Heart right ventricle (tissue), 16 donors: ENCODE data around the gene HCLS1. TPM values are rescaled to one million over a fixed set of nuclear protein-coding genes. Genes with fewer than 3 reads are reported as not detected.
"Not testable (repeated sequence)": the region's sequence is repeated elsewhere in the genome, so short reads cannot be mapped to it uniquely, and the experiment has no call there.

ENCODE experiments used
- ATAC-seq, 8 donors: fragments of 200-7000 bp; cut with Tn5 transposase; one replicate each; pipeline ENCODE4 v1.9.1; 2020; ENCODE audit warnings: mild to moderate bottlenecking in 8 of 8, moderate library complexity in 8 of 8, moderate number of reproducible peaks in 1 of 8
- DNase-seq, 2 donors: peaks; one replicate each; pipeline ENCODE4 v3.0.0-alpha.2; 2020
- H3K27ac ChIP-seq, 10 donors: fragments of 200-600 bp; sonication (generic) in 2 of 10; one replicate each; pipeline versions ENCODE4 v1.5.0 to v1.8.0; 2020 to 2022; ENCODE audit warnings: mild to moderate bottlenecking in 3 of 10
- H3K27me3 ChIP-seq, 7 donors: fragments of 200-600 bp; one replicate each; pipeline ENCODE4 v1.8.0; 2021 to 2022; ENCODE audit warnings: mild to moderate bottlenecking in 2 of 7
- H3K36me3 ChIP-seq, 9 donors: fragments of 200-600 bp; sonication (generic) in 1 of 9; one replicate each; pipeline versions ENCODE4 v1.5.0 to v1.8.0; 2020 to 2022; ENCODE audit warnings: mild to moderate bottlenecking in 2 of 9
- H3K4me1 ChIP-seq, 9 donors: fragments of 200-600 bp; sonication (generic) in 1 of 9; one replicate each; pipeline versions ENCODE4 v1.5.0 to v1.8.0; 2020 to 2022; ENCODE audit warnings: mild to moderate bottlenecking in 4 of 9
- H3K4me3 ChIP-seq, 10 donors: fragments of 200-600 bp; sonication (generic) in 2 of 10; one replicate each; pipeline versions ENCODE4 v1.5.0 to v1.8.0; 2020 to 2022; ENCODE audit warnings: mild to moderate bottlenecking in 7 of 10, moderate library complexity in 2 of 10
- H3K9me3 ChIP-seq, 11 donors: fragments of 200-600 bp in 10 of 11; sonication (generic) in 2 of 11; one replicate each; pipeline versions ENCODE4 v1.5.0 to v1.8.0; 2013 to 2022; ENCODE audit warnings: mild to moderate bottlenecking in 2 of 11, control low read depth in 1 of 11, moderate library complexity in 1 of 11
- CTCF ChIP-seq, 9 donors: fragments of 200-600 bp; sonication (generic) in 2 of 9; IDR thresholded peaks; one replicate each; pipeline versions ENCODE4 v1.5.0 to v1.8.0; 2021 to 2022; ENCODE audit warnings: antibody characterized with exemption in 9 of 9, mild to moderate bottlenecking in 5 of 9, moderate library complexity in 1 of 9
- WGBS, 2 donors: extraction: QIAGEN DNeasy Blood & Tissue Kit; methylation state at CpG; one replicate each; pipeline ENCODE4 v1.1.7; 2013; ENCODE audit warnings: inconsistent platforms in 1 of 2; 5-methylcytosine and 5-hydroxymethylcytosine counted together
- intact Hi-C, 10 donors: fragments of 100-400 bp; cut with DNase I; formaldehyde crosslinking; loops; one replicate each; pipeline versions ENCODE4 v1.11.1 to v1.14.2; 2022
- polyA plus RNA-seq, 2 donors: library from polyadenylated mRNA; stranded (reverse); fragments of 200-250 nt; gene quantifications; one replicate each; pipeline ENCODE4 v1.2.3, GENCODE V29; 2013
- total RNA-seq, 10 donors: library from RNA; stranded (reverse); fragmentation: NEBNext Ultra II Directional in 3 of 10; extraction: Animal tissue kit (Norgen Biotek cat#: 25700) in 3 of 10; gene quantifications; one replicate each; pipeline versions ENCODE4 v1.2.1 to v1.2.4, GENCODE V29; 2021 to 2023
- donor health status: Arrhythmogenic right ventricular cardiomyopathy.
- donor health status: ischemic (EF 13 %, LVEDD 7.1; RV severe dilation, severe dysfunction).
- donor health status: healthy with polysubstance abuse.
- donor health status: DM: no; HTN: yes; CAD: no.
- donor health status: DM: no; HTN: no; CAD: no.
- donor health status: ischemic (EF 25% LVEDD 6.9; RV normal size, moderate dysfunction).
- donor health status: ischemic (EF 25% LVEDD 5.7; RV mildly dilated, moderate dysfunction).
- donor health status: healthy.
- donor health status: DM: yes; HTN: yes; CAD: no.
- donor health status: Ischemic cardiomyopathy.
- donor health status: ischemic (EF 35%, LVEDD 5.7; RV mildly dilated, moderate dysfunction).
- donor health status: nonischemic (EF 11% LVEDD 7.7; RV severe dilation, severe dysfunction).
- donor health status: DM: yes; HTN: yes; CAD: no.
- donor health status: PGD.
- donor health status: ischemic (EF 29% LVEDD 5.4; RV normal size, mild dysfunction).
- donor health status: nonischemic (EF 23%, LVEDD 6.1; RV moderate dilation, normal function).

HCLS1 gene
- total and polyA plus RNA-seq, 12 donors = 5.0 to 40.7 (median 10.4) TPM

DNA sequence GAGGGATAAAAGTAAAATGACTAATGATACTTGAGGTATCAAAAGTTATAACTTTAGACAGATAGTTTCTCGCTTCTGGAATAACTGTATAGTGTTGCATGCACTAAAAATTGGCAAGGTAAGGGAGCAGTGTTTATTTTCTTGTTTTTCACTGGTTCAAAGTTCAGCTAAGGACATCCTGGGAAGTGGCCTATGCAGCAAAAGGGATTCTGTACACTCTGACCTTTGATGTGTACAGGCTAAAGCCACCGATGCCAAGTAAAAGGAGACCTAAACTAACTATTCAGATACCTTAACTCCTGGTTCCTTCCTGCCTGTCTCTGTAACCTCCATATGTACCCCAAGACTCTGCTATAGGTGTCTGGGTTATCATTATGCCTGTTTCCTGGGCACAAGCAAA, 65.9 kb downstream of the HCLS1 start:
- peaks cover 0 to 52% (median 4%) of the 10 kb centered on the region in 9 donors for H3K4me1 ChIP-seq
- no peak for ATAC-seq

GRCh38 chr3:121593806-121594205, 66.9 kb downstream of the HCLS1 start:
- Histone ChIP-seq H3K27ac (peak overlapping the region; percentile 67 to 91 (median 84)), H3K4me3 (peak overlapping the region; percentile 18 to 57 (median 47)), H3K4me1 (peaks cover 0 to 50% (median 4%) of the 10 kb centered on the region in 9 donors)
- intact Hi-C loops = loop anchor here in 2 of 10 donors (5.0 to 10.0 kb wide), 2 partner anchors 51 to 53 kb away; no protein-coding TSS in a partner anchor
- not testable (repeated sequence) for DNase-seq, H3K27me3 ChIP-seq, H3K36me3 ChIP-seq, H3K9me3 ChIP-seq
- WGBS, 2 donors = 61 to 73% methylated on average over 4 of the region's 4 CpGs
- peak in 2 of 8 donors; percentile 14 to 16 for ATAC-seq

More for the DNA sequence above, 65.9 kb downstream of the HCLS1 start:
- TF ChIP-seq CTCF (IDR thresholded peaks at IDR 0.05) = no peak
- DNase-seq = no peak
- WGBS, 2 donors = 41 to 47% methylated on average over 2 of the region's 2 CpGs
- Histone ChIP-seq H3K36me3 (no peaks in the 10 kb centered on the region), H3K27ac (peak overlapping the region; percentile 14 to 91 (median 84)), H3K9me3 (no peaks in the 10 kb centered on the region), H3K27me3 (no peaks in the 10 kb centered on the region), H3K4me3 (peak overlapping the region; percentile 18 to 57 (median 47))
- intact Hi-C loops = loop anchor here in 2 of 10 donors (5.0 to 10.0 kb wide), 2 partner anchors 50 to 52 kb away; no protein-coding TSS in a partner anchor

DNA sequence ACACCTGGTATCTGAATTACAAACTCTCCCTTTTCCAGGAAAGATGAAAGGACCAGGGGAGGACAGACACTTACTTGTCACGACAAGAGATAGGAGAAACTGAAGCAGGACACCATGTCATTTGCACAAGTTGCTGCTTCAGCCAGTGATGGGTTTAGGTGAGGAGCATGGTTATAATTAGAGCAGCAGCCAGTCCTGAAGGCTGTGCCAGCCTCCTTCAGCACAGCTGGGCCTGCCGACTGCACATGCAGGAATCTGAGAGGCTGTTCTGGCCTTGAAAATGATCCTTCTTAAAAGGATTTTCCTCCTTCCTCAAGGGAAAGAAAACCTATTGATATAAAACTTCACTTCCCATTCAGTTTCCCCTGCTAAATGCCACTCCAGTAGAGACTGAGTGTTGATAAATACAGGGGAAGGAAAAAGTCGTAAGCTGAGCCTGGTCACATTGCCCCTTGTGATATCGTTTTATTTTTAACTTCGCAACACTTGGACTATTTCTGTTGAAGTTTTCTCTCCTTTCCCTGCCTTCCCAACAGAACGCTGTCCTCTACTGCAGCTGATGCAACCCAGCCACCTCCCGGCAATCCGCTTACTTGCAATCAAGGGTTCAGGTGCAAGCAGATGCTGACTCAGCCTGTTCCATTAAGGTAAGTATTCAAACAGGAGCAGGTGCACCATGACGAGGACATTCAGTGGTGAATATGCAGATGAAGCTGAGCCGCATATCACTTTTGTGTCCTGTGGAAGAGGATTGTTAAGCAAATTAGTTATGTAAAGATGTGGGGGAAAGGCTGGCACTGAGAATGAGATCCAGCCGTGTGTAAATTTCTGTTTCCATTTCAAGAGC, 67.6 kb downstream of the HCLS1 start, which contains the start of gene FBXO40:
TSS of gene FBXO40 (plus strand) at position 524 of the 847 bp plus-strand sequence. CDS start 27,197 bp downstream, outside the sequence.
- peak within 1 kb of the TSS; percentile 18 to 57 (median 47) for H3K4me3 ChIP-seq
- intact Hi-C loops = loop anchor here in 2 of 10 donors (5.0 to 10.0 kb wide), 2 partner anchors 52 to 54 kb away; no protein-coding TSS in a partner anchor

GRCh38 chr3:121584418-121584817, 76.3 kb downstream of the HCLS1 start:
- TF ChIP-seq CTCF (IDR thresholded peaks at IDR 0.05) = no peak
- no peaks in the 10 kb centered on the region for H3K4me1 ChIP-seq
- H3K27me3 ChIP-seq = no peaks in the 10 kb centered on the region
- H3K9me3 ChIP-seq = no peaks in the 10 kb centered on the region
- WGBS, 2 donors = 94 to 95% methylated on average over 1 of the region's 1 CpG
- H3K27ac ChIP-seq = no peak overlapping the region
- ATAC-seq = no peak
- no peaks in the 10 kb centered on the region for H3K36me3 ChIP-seq
- no peak overlapping the region for H3K4me3 ChIP-seq
- no peak for DNase-seq
- intact Hi-C loops = no loop called here

More for the DNA sequence above, 67.6 kb downstream of the HCLS1 start, which contains the start of gene FBXO40:
- Histone ChIP-seq H3K36me3 (no peaks in the 10 kb centered on the region), H3K27ac (peak within 1 kb of the TSS; percentile 67 to 91 (median 84)), H3K4me1 (peaks cover 0 to 43% (median 4%) of the 10 kb centered on the region in 9 donors), H3K27me3 (no peaks in the 10 kb centered on the region), H3K9me3 (no peaks in the 10 kb centered on the region)
- peak in 3 of 9 donors; percentile 23 to 37 (median 25) for TF ChIP-seq CTCF (IDR thresholded peaks at IDR 0.05)
- DNase-seq (peak; percentile 42 to 57), ATAC-seq (peak; percentile 69 to 85 (median 81))
- 21 to 35% methylated on average over 11 of the region's 11 CpGs for WGBS, 2 donors
